PC-9 (cell line): ENCODE measurements around the gene PITPNC1.

Experiments used
- EZH2 ChIP-seq: fragments of 200-600 bp; sonication (generic); IDR thresholded peaks from 2 replicates; pipeline ENCODE4 v1.8.0; 2017; ENCODE audit warnings: antibody characterized with exemption, low read depth
- TF ChIP-seq, protein P1 (sequence below): fragments of 200-600 bp; sonication (generic); conservative IDR thresholded peaks from 2 replicates; pipeline ENCODE4 v1.6.1; 2017; ENCODE audit warnings: mixed run types, antibody characterized with exemption, mild to moderate bottlenecking, moderate library complexity

GRCh38 chr17:67484261-67484660 is 107.2 kb downstream of the PITPNC1 start:
- no peak for TF ChIP-seq EZH2
- TF ChIP-seq, protein P1, sequence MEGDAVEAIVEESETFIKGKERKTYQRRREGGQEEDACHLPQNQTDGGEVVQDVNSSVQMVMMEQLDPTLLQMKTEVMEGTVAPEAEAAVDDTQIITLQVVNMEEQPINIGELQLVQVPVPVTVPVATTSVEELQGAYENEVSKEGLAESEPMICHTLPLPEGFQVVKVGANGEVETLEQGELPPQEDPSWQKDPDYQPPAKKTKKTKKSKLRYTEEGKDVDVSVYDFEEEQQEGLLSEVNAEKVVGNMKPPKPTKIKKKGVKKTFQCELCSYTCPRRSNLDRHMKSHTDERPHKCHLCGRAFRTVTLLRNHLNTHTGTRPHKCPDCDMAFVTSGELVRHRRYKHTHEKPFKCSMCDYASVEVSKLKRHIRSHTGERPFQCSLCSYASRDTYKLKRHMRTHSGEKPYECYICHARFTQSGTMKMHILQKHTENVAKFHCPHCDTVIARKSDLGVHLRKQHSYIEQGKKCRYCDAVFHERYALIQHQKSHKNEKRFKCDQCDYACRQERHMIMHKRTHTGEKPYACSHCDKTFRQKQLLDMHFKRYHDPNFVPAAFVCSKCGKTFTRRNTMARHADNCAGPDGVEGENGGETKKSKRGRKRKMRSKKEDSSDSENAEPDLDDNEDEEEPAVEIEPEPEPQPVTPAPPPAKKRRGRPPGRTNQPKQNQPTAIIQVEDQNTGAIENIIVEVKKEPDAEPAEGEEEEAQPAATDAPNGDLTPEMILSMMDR = no peak
